GM18502 (cell line): ENCODE measurements around the gene PRPF38B.
A peak's percentile ranks its signal among the peaks of the same experiment; 100 is the strongest.
"Not testable (repeated sequence)": the region's sequence is repeated elsewhere in the genome, so short reads cannot be mapped to it uniquely, and the experiment has no call there.

Experiments used
- ATAC-seq: cut with Tn5 transposase; IDR thresholded peaks from one replicate; pipeline ENCODE4 v1.9.1; 2021; ENCODE audit warnings: mild to moderate bottlenecking; ENCODE audit not compliant: unreplicated experiment, poor library complexity

The PRPF38B gene

DNA sequence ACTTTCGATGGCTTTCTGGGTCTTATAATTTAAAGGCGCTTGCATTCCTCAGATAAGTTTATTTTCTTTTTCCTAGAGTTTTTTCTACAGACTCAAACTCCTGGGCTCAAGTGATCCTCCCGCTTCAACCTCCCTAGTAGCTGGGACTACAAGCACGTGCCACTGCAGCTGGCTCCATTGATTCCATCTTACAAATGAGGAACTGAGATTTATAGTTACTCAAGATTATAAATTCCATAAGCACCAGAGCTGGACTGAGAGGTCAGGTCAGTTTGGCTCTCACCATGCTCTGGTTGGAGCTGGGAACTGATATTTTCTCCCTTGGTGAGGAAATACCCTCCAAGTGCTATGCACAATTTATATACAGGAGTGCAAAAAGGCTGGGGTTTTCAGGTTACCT lies 13.4 kb upstream of the PRPF38B start:
- no peak for ATAC-seq

DNA sequence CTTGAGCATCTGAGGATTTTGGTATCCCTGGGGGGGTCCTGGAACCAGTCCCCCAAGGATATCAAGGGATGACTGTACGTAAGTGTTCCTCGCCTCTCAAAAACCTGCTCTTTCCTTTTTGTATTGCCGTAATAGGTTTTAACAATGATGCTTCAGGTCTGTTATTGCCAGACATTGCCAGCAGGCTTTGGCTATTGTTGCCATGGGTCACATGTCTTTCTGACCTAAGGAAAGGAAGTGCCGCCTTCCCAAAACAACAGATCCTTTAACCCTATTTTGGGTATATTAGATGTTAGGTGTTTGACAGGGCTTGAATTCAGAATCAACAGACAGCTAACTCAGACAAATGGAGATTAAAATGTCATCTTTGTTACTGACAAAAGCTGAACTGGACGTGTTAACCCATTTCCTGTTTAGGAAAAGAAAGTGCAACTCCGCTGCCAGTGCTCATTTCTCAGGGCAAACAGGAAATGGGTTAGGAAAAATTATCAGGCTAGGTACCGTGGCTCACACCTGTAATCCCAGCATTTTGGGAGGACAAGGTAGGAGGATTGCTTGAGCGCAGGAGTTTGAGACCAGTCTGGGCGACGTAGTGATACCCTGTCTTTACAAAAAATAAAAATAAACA lies 12.4 kb upstream of the PRPF38B start:
- no peak for ATAC-seq

- ATAC-seq, result not testable (repeated sequence)
These were observed 10.4 kb upstream of the PRPF38B start for GRCh38 chr1:108681701-108682100.

GRCh38 chr1:108685529-108685928 lies 6.6 kb upstream of the PRPF38B start:
- ATAC-seq, result no peak

- ATAC-seq, result no peak
These were observed 5.3 kb upstream of the PRPF38B start for GRCh38 chr1:108686614-108687313.

GRCh38 chr1:108691128-108691941 lies 775 bp upstream of the PRPF38B start:
- peak; percentile 7 for ATAC-seq

GRCh38 chr1:108692724-108693655 lies 880 bp downstream of the PRPF38B start:
- ATAC-seq, result peak; percentile 63

DNA sequence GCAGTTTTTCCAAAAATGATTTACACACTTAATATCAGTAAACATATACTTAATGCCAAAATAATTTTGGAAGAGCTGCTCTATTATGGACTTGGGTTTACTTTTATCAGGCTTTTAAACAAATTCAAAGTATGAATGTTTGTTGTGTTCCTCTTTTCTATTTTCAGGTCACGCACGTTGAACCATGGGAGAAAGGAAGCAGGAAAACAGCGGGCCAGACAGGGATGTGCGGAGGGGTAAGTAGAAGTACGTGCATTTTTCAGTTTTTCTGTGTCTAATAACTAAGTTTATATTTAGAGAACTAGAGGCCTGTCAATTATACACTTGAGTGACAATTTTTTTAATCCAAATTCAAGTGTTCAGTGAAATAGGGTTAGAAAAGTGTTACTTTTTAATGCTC lies 3.4 kb downstream of the PRPF38B start:
- ATAC-seq, result no peak

DNA sequence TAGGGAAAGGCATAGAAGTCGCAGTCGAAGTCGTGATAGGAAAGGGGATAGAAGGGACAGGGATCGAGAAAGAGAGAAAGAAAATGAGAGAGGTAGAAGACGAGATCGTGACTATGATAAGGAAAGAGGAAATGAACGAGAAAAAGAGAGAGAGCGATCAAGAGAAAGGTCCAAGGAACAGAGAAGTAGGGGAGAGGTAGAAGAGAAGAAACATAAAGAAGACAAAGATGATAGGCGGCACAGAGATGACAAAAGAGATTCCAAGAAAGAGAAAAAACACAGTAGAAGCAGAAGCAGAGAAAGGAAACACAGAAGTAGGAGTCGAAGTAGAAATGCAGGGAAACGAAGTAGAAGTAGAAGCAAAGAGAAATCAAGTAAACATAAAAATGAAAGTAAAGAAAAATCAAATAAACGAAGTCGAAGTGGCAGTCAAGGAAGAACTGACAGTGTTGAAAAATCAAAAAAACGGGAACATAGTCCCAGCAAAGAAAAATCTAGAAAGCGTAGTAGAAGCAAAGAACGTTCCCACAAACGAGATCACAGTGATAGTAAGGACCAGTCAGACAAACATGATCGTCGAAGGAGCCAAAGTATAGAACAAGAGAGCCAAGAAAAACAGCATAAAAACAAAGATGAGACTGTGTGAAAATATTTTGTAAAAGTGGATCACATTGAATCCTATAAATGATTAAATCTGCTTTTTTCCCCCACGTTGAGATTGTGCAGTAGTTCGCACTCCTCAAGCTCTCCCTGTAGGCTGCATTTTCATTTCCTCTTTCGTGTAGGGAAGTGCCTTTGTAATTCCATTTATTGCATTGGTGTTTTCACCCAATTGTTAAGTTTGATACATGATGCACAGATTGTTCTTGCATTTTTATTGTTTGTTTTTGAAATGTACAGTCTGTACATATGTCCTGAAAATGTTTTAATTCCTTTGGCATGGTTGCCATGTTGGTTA lies 7.5 kb downstream of the PRPF38B start:
- no peak for ATAC-seq

DNA sequence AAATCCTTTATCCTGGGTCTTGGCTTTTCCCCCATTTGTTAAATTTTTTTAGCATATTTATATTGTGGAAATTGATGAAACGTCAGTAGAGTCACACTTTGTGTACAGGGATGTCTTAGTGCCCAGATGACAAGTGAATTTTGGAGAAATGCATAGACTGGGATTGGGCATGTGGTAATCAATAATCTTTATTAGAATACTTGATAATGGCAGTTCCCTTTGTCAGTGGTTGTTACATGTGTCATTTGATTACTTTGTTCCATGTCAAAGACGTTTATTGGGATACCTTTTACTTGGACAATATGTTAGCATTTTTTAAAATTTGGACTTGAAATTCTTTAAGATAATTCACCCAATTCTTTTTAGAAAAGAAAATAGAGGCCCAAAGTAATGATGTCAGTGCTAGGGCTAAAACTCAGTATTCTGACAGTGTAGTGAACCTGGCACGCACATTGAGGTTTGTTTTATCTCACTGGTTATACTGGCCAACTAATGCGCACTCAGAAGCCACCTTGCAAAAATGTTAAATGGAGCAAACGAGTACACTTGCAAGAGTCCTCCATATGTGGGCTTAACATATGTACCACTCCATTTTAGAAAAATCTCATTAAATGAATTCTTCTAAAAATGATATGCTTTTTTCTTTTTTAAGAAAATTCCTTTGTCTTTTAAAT lies 9.2 kb downstream of the PRPF38B start:
- no peak for ATAC-seq

DNA sequence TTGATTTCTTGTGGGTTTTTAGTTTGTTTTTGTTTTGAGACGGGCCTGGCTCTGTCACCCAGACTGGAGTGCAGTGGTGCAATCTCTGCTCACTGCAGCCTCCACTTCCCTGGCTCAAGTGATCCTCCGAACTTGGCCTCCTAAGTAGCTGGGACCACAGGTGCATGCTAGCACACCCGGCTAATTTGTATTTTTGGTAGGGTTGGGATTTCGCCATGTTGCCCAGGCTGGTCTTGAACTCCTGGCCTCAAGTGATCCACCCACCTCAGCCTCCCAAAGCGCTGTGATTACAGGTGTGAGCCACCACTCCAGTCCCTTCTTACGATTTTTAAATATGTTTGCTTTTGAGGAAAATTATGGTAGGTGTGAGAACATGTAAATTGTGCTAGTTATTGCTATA lies 10.0 kb downstream of the PRPF38B start:
- ATAC-seq, result not testable (repeated sequence)

GRCh38 chr1:108703939-108704338 lies 11.8 kb downstream of the PRPF38B start:
- ATAC-seq, result no peak

DNA sequence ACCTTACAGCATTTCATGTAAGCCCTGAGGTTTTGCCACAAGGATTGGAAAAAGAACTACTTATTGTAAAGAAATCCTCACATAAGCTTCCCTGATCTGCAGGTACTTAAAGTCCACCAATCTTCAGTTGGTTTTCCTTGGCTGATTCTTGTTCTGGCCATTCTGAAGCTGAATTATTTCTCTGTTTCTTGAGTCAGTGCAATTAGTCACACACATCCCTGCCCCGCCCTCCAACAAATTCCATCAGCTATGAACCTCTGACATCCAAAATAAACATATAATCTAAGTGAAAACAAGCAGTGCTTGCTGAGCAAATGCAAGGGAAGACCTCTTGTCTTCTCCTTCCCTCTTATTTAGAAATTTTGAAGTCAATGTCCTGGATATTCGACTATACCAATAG lies 12.4 kb downstream of the PRPF38B start:
- ATAC-seq, result no peak

DNA sequence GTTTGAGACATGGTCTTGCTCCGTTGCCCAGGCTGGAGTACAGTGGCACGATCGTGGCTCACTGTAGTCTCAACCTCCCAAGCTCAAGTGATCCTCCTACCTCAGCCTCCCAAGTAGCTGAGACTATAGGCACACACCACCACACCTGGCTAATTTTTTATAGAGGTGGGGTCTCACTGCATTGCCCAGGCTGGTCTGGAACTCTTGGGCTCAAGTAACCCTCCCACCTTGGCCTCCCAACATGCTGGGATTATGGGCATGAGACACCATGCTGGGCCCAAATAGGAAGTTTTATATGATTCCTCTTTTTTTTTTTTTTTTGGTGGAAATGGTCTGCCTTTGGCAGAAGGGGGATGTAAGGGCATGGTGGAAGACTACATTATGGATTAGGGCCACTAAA lies 14.5 kb downstream of the PRPF38B start:
- no peak for ATAC-seq

GRCh38 chr1:108708691-108709660 lies 16.9 kb downstream of the PRPF38B start:
- ATAC-seq, result no peak

DNA sequence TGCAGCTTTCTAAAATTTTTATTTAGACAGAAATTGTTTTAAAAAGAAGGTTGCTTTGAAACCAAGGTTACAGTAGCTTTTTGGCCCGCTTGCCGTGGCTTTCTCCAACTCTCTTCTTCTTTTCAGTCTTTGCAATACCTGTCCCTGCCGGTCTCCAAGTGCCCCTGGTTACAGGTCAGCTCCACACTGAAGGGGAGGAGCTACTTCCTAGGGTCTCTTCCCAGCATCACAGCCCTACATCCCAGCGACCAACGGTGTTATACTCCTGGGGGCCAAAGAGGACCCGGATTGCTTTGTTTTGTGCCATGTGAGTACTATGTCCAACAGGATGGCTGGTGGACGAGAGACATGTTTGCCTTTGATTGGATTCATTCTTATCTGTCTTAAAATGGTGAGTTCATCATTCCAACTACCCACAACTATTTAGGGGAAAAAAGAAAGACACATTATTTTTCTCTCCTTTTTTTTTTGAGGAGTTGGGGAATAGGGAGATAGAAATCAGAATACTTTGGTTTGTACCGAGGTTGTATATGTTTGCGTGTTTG lies 20.6 kb downstream of the PRPF38B start, which contains the start of gene FNDC7:
Gene FNDC7, plus strand, starts transcription at position 303 of the 545 bp plus-strand sequence. Its CDS starts 26 bp downstream, at position 329.
- ATAC-seq, result no peak

DNA sequence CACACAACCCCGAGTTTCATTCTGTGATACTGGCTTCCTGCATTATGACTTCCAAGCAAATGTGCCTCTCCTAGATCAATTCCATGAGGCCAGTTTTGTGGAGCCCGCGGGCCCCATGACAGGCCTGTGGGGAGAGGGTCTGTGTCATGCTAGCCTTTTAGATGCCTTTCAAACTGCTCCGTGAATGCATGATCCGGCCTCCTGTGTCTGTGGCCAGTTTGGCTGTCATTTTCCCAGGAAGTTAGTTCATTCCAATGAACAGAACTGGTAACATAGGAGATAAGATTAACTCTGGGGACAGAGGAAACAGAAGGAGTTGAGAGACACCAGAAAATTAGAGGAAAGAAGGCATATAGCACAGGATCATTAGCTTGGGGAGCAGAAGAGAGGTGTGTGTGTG lies 23.8 kb downstream of the PRPF38B start:
- no peak for ATAC-seq
